ENCODE measurements around the gene TLE2.

Gene TLE2

GRCh38 chr19:3010871-3011270 lies 18.2 kb downstream of the TLE2 start:
- H3K4me3 ChIP-seq (ENCODE audit: low read depth, low read length), result no peak overlapping the region
- no peak for TF ChIP-seq CTCF (IDR thresholded peaks at IDR 0.05; ENCODE audit: borderline replicate concordance, insufficient read depth, low read depth, low read length)

- no peak overlapping the region for H3K4me3 ChIP-seq (ENCODE audit: low read depth, low read length)
- no peak for TF ChIP-seq CTCF (IDR thresholded peaks at IDR 0.05; ENCODE audit: borderline replicate concordance, insufficient read depth, low read depth, low read length)
Observed at GRCh38 chr19:3008994-3009393, 20.1 kb downstream of the TLE2 start.

GRCh38 chr19:3007975-3008374 lies 21.1 kb downstream of the TLE2 start:
- no peak overlapping the region for H3K4me3 ChIP-seq (ENCODE audit: low read depth, low read length)
- no peak for TF ChIP-seq CTCF (IDR thresholded peaks at IDR 0.05; ENCODE audit: borderline replicate concordance, insufficient read depth, low read depth, low read length)

GRCh38 chr19:3006075-3006767 lies 22.9 kb downstream of the TLE2 start:
- TF ChIP-seq CTCF (IDR thresholded peaks at IDR 0.05; ENCODE audit: borderline replicate concordance, insufficient read depth, low read depth, low read length), result no peak
- no peak overlapping the region for H3K4me3 ChIP-seq (ENCODE audit: low read depth, low read length)

GRCh38 chr19:3005345-3005744 lies 23.7 kb downstream of the TLE2 start:
- no peak for TF ChIP-seq CTCF (IDR thresholded peaks at IDR 0.05; ENCODE audit: borderline replicate concordance, insufficient read depth, low read depth, low read length)
- H3K4me3 ChIP-seq (ENCODE audit: low read depth, low read length), result no peak overlapping the region

GRCh38 chr19:3004522-3004921 lies 24.6 kb downstream of the TLE2 start:
- no peak overlapping the region for H3K4me3 ChIP-seq (ENCODE audit: low read depth, low read length)
- TF ChIP-seq CTCF (IDR thresholded peaks at IDR 0.05; ENCODE audit: borderline replicate concordance, insufficient read depth, low read depth, low read length), result no peak

- no peak for TF ChIP-seq CTCF (IDR thresholded peaks at IDR 0.05; ENCODE audit: borderline replicate concordance, insufficient read depth, low read depth, low read length)
- no peak overlapping the region for H3K4me3 ChIP-seq (ENCODE audit: low read depth, low read length)
Observed at GRCh38 chr19:3003046-3003445, 26.0 kb downstream of the TLE2 start.

Data from GM12875 (cell line).